GM21447 (cell line): ENCODE data around the gene OR4M2.
"Not testable (repeated sequence)": the region's sequence is repeated elsewhere in the genome, so short reads cannot be mapped to it uniquely, and the experiment has no call there.

ENCODE experiments used
- ATAC-seq: cut with Tn5 transposase; IDR thresholded peaks from one replicate; pipeline ENCODE4 v1.9.1; 2021; ENCODE audit not compliant: unreplicated experiment

OR4M2 gene, protein sequence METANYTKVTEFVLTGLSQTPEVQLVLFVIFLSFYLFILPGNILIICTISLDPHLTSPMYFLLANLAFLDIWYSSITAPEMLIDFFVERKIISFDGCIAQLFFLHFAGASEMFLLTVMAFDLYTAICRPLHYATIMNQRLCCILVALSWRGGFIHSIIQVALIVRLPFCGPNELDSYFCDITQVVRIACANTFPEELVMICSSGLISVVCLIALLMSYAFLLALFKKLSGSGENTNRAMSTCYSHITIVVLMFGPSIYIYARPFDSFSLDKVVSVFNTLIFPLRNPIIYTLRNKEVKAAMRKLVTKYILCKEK

DNA sequence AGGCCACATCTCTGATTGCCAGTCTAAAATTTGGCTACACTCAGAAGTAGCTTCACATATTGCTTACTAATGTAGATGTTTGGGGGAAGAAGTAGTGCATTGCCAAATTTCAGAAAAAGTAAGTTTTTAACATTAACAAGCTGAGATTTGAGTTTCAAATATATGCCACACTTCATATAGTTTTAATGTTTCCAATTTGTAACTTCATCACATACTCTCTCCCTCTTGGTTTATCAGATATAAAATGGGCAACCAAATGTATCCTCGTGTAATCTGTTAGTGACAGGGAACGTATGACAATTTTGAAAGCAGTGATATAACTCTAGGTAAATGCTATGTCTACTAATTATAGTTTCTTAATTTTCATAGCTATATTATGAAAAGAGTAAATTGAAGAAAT is at the start of gene OR4M2:
Gene OR4M2 (plus strand): TSS at position 301 of the 400 bp plus-strand sequence. CDS start 98 bp downstream, at position 399.
- not testable (repeated sequence) for ATAC-seq

DNA sequence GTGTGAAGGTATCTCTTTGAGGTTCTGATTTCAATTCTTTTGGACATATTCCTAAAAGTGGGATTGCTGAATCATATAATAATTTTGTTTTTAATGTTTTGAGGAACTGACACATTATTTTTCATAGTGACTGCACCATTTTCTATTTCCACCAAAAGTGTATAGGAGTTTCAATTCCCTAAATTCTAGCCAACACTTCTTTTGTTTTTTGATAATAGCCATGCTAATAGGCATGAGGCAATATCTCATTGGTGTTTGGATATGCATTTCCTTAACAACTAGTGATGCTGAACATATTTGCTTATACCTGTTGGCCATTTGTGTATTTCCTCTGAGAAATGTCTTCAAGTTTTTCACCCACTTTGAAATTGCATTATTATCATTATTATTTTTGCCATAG is 11.1 kb upstream of the OR4M2 start:
- not testable (repeated sequence) for ATAC-seq

DNA sequence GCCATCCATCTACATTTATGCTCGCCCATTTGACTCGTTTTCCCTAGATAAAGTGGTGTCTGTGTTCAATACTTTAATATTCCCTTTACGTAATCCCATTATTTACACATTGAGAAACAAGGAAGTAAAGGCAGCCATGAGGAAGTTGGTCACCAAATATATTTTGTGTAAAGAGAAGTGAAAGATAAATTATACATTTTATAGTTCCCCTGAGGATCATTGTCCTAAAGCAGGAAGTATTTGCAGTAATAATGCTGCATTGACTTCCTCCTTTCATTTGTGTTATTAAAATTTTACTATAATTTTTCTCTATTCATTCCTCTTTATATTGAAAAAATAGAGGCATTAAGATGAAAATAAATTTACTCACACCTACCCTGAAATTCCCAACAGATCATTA is 1.1 kb downstream of the OR4M2 start:
- not testable (repeated sequence) for ATAC-seq

DNA sequence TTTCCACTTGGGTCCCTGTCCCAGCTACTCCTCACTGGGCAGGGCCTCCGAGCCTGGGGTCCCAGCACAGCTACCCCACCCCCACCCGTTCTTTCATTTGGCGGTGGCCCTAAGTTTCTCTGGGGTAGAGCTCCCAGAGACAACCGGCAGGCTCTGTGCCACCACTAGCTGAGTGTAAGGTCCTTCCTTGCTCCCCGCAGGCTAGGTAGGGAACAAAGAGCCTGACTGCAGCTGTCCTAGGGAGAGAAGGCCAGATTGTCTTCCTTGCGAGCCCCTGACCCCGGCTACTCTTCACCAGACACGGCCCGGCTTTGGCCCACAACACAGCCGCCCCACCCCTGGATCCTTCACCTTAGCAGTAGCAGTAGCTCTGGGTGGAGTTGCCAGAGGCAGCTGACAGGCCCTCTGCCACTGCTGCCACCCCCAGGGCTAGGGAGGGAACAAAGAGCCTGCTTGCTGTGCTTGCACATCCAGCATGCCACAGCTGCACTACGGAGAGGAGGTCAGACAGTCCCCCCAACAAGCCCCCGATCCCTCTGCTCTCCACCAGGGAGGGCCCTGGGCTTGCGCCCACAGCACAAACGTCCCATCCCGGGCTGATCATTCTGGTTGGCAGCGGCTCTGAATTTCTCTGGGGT is 18.4 kb downstream of the OR4M2 start:
- peak; percentile 22 for ATAC-seq

DNA sequence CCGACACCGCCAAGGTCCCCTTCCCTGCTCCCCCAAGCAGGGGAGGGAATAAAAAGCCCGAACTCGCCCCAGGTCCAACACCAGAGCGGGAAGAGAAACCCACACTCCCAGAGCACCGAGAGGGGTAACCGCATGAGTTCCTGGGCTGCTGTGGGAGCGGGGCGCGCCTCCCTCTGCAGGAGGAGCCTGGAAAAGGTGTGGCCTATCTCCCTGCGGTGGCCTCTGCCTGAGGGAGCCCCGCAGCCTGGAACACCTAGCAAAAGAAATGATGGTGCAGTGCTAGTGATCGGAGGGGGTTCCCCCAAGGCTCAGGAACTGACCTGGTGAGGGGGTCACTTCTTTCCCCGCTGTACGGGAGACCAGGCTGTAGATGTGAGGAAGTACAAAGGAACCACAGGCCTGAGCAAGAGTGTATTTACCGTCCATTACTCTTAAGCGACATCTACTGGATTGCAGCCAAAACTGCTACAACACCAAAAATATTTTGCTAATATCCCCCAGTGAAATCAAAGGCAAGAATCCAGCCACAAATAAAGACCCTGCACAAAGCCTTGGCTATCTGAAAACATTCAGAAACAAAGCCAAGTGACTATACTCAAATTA is 19.1 kb downstream of the OR4M2 start:
- ATAC-seq: peak; percentile 65

DNA sequence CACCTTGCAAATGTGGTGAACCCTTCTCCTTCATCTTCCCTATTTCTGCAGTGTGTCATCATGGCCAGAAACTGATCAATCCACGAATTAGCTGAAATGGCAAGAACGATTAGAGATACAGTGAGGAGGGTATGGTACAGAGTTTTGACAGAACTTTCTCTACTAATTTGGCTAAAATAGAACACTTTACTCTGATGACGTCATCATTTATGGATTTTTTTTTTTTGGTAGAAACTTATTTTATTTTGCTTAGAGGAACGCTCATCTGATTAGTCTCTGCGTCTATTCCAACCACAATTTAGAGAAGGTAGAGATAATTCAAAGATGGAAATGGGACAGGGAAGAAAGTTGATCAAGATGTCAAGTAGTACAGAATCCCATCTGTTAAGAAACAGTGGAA is 41.7 kb downstream of the OR4M2 start:
- ATAC-seq: not testable (repeated sequence)
